ENCODE data around the gene CRTC3. TPM values are rescaled to one million over a fixed set of nuclear protein-coding genes. Genes with fewer than 3 reads are reported as not detected.

The CRTC3 gene
- total and polyA plus RNA-seq, 2 of the 4 experiments (the other 2 are of a cell fraction), result 4.7 to 14.8 TPM

DNA sequence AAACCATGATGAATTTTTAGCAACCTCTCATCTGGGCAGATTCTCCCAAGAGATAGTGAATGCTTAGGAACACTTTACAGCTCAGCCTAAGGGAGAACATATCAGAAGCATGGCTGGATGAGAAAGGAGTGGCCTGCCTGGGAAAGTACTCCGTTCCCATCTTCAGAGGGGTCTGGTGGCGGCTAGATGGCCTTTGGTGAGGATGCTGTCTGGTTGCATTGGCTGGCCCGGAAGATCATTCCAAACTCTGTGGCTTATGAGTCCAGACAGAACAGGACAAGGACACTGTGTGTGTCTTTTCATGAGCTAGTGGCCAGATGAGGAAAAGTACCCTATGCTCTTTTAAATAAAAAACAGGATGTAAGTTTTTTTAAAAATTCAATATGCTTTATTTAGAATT lies 51.2 kb downstream of the CRTC3 start:
- Histone ChIP-seq H3K4me2 (ENCODE audit: low read depth, low read length) (no peak overlapping the region), H2BK120ac (ENCODE audit: low read depth, low read length) (no peak overlapping the region), H4K20me1 (ENCODE audit: insufficient read depth, low read length) (peaks cover 27% of the 10 kb centered on the region), H2BK5ac (ENCODE audit: low read depth, low read length, poor library complexity, severe bottlenecking) (no peak overlapping the region), H3K79me1 (ENCODE audit: low read depth in 1 of 2, low read length in 2 of 2) (peaks cover 23 to 81% of the 10 kb centered on the region in 2 experiments), H4K5ac (ENCODE audit: low read depth, low read length) (no peak overlapping the region), H3K4me3 (ENCODE audit: insufficient read depth, low read depth, low read length) (no peak overlapping the region), H3K9me3 (ENCODE audit: control insufficient read depth, insufficient read depth, low read length) (no peaks in the 10 kb centered on the region), H3K9ac (ENCODE audit: low read depth, low read length) (no peak overlapping the region), H3K4me1 (ENCODE audit: control insufficient read depth, insufficient read depth, low read length) (peaks cover 7% of the 10 kb centered on the region), H2BK20ac (ENCODE audit: low read depth, low read length) (no peak overlapping the region), H3K27ac (ENCODE audit: insufficient read depth, low read length) (no peak overlapping the region), H3K27me3 (ENCODE audit: control insufficient read depth, insufficient read depth, low read length) (no peaks in the 10 kb centered on the region), H2AK9ac (replicated peaks; ENCODE audit: low read depth, low read length, poor library complexity) (no peak overlapping the region), H2AK5ac (ENCODE audit: low read depth, low read length) (no peak overlapping the region), H3K36me3 (ENCODE audit: control insufficient read depth, insufficient read depth, low read length) (peaks cover 3% of the 10 kb centered on the region), H3K9me1 (ENCODE audit: insufficient read depth, low read length) (peaks cover 7% of the 10 kb centered on the region; the same call in 1 of the 2 replicates), H3K23ac (ENCODE audit: low read depth, low read length) (no peak overlapping the region), H4K8ac (ENCODE audit: low read depth in 2 of 2, low read length in 2 of 2) (no peak overlapping the region), H4K91ac (ENCODE audit: insufficient read depth, low read depth, low read length) (no peak overlapping the region), H3K56ac (ENCODE audit: extremely low read depth, insufficient read depth, low read length) (no peak overlapping the region), H2BK15ac (ENCODE audit: low read depth, low read length) (no peak overlapping the region), H3K4ac (ENCODE audit: low read depth, low read length) (no peak overlapping the region), H2AFZ (replicated peaks; ENCODE audit: low read length, poor library complexity) (no peak overlapping the region), H3K18ac (ENCODE audit: low read depth, low read length) (no peak overlapping the region), H3K14ac (replicated peaks; ENCODE audit: low read depth, low read length) (no peak overlapping the region)
- intact Hi-C loops (cut with micrococcal nuclease), result no loop called here
- ChIA-PET CTCF (no interaction called here), POLR2A (ENCODE audit: unreplicated experiment) (no interaction called here)
- dilution Hi-C loops (cut with HindIII; ENCODE audit: low sequenced_read_pairs, unreplicated experiment), result no loop called here
- ATAC-seq (ENCODE audit: low read depth) (no peak), DNase-seq (no peak)
- whole genome bisulfite sequencing, 2 experiments (ENCODE audit: extremely low coverage in 2 of 2, insufficient read length in 1 of 2), result 100% methylated on average over 1 of the region's 3 CpGs; no CpG with 5 or more reads in 1 of the 2 experiments
- no TSS peak for BruUV-seq (replicated peaks)
- in situ Hi-C loops (cut with MboI; ENCODE audit: low sequenced_read_pairs), result no loop called here
- TF ChIP-seq, protein P1, sequence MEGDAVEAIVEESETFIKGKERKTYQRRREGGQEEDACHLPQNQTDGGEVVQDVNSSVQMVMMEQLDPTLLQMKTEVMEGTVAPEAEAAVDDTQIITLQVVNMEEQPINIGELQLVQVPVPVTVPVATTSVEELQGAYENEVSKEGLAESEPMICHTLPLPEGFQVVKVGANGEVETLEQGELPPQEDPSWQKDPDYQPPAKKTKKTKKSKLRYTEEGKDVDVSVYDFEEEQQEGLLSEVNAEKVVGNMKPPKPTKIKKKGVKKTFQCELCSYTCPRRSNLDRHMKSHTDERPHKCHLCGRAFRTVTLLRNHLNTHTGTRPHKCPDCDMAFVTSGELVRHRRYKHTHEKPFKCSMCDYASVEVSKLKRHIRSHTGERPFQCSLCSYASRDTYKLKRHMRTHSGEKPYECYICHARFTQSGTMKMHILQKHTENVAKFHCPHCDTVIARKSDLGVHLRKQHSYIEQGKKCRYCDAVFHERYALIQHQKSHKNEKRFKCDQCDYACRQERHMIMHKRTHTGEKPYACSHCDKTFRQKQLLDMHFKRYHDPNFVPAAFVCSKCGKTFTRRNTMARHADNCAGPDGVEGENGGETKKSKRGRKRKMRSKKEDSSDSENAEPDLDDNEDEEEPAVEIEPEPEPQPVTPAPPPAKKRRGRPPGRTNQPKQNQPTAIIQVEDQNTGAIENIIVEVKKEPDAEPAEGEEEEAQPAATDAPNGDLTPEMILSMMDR (conservative IDR thresholded peaks at IDR 0.05; ENCODE audit: low read depth, low read length), result no peak
